PFSK-1 (cell line): Measurements from ENCODE around the gene JAG1.

Experiments
- POLR2AphosphoS5 ChIP-seq: IDR thresholded peaks from 2 replicates; pipeline ENCODE4 v1.6.1; 2012; ENCODE audit warnings: low read depth, mild to moderate bottlenecking, control low read depth, low read length, moderate library complexity
- TAF1 ChIP-seq: IDR thresholded peaks from 2 replicates; pipeline ENCODE4 v1.6.1; 2012; ENCODE audit warnings: low read length, control low read depth, borderline replicate concordance; ENCODE audit not compliant: insufficient read depth

GRCh38 chr20:10701607-10702006 lies 27.8 kb upstream of the JAG1 start:
- no peak for TF ChIP-seq POLR2AphosphoS5
- no peak for TF ChIP-seq TAF1
